NCI-H1694 treated with DMSO at 0.1 percent for 48 hours (cell line): ENCODE data around the gene AHI1.

ENCODE experiments used
- DNase-seq: peaks from one replicate; lab custom pipeline; 2025; lab: John Stamatoyannopoulos, UW

The AHI1 gene

GRCh38 chr6:135328136-135328535, 169.4 kb downstream of the AHI1 start:
- no peak for DNase-seq

GRCh38 chr6:135325624-135326424, 171.7 kb downstream of the AHI1 start:
- no peak for DNase-seq

GRCh38 chr6:135324531-135324930, 173.0 kb downstream of the AHI1 start:
- DNase-seq = no peak

- no peak for DNase-seq
Measured at GRCh38 chr6:135323979-135324378, 173.6 kb downstream of the AHI1 start.

- DNase-seq = no peak
Measured at GRCh38 chr6:135323202-135323668, 174.3 kb downstream of the AHI1 start.

- no peak for DNase-seq
Measured at GRCh38 chr6:135322427-135323201, 174.9 kb downstream of the AHI1 start.

- no peak for DNase-seq
Measured at GRCh38 chr6:135320721-135321621, 176.6 kb downstream of the AHI1 start.

GRCh38 chr6:135319819-135320218, 177.7 kb downstream of the AHI1 start:
- DNase-seq = no peak

- DNase-seq = no peak
Measured at GRCh38 chr6:135318738-135319469, 178.6 kb downstream of the AHI1 start.

GRCh38 chr6:135314543-135314942, 183.0 kb downstream of the AHI1 start:
- no peak for DNase-seq

- DNase-seq = no peak
Measured at GRCh38 chr6:135311446-135312200, 185.9 kb downstream of the AHI1 start.

GRCh38 chr6:135310291-135310690, 187.2 kb downstream of the AHI1 start:
- DNase-seq = no peak

- no peak for DNase-seq
Measured at GRCh38 chr6:135306740-135307420, 190.7 kb downstream of the AHI1 start.

- DNase-seq = no peak
Measured at GRCh38 chr6:135306166-135306565, 191.4 kb downstream of the AHI1 start.

- DNase-seq = no peak
Measured at GRCh38 chr6:135305684-135306083, 191.9 kb downstream of the AHI1 start.

GRCh38 chr6:135304883-135305282, 192.7 kb downstream of the AHI1 start:
- DNase-seq = no peak

- DNase-seq = no peak
Measured at GRCh38 chr6:135301304-135301703, 196.2 kb downstream of the AHI1 start.

- no peak for DNase-seq
Measured at GRCh38 chr6:135300576-135300975, 197.0 kb downstream of the AHI1 start.

- no peak for DNase-seq
Measured at GRCh38 chr6:135299256-135299655, 198.3 kb downstream of the AHI1 start.

GRCh38 chr6:135298455-135298854, 199.1 kb downstream of the AHI1 start:
- DNase-seq = no peak
